GM21619 (cell line): ENCODE measurements around the gene PON2.
A peak's percentile ranks its signal among the peaks of the same experiment; 100 is the strongest.
"Not testable (repeated sequence)": the region's sequence is repeated elsewhere in the genome, so short reads cannot be mapped to it uniquely, and the experiment has no call there.

Experiments used
- ATAC-seq: cut with Tn5 transposase; IDR thresholded peaks from one replicate; pipeline ENCODE4 v1.9.1; 2021; ENCODE audit not compliant: unreplicated experiment

The PON2 gene

GRCh38 chr7:95434557-95435421 is at the start of gene PON2:
TSS of gene PON2 (minus strand) at chr7:95435028. CDS start at chr7:95434951, 77 bp downstream.
- peak; percentile 94 for ATAC-seq

- ATAC-seq: no peak
Observed at GRCh38 chr7:95482424-95482823, 47.6 kb upstream of the PON2 start.

- ATAC-seq: no peak
Observed at GRCh38 chr7:95481271-95482165, 46.7 kb upstream of the PON2 start.

- ATAC-seq: peak; percentile 51
Observed at GRCh38 chr7:95479992-95480624, 45.3 kb upstream of the PON2 start.

- ATAC-seq: no peak
Observed at GRCh38 chr7:95478272-95479037, 43.6 kb upstream of the PON2 start.

- ATAC-seq: peak; percentile 81
Observed at GRCh38 chr7:95476904-95477594, 42.2 kb upstream of the PON2 start.

GRCh38 chr7:95476072-95476847 is 41.4 kb upstream of the PON2 start:
- ATAC-seq: no peak

DNA sequence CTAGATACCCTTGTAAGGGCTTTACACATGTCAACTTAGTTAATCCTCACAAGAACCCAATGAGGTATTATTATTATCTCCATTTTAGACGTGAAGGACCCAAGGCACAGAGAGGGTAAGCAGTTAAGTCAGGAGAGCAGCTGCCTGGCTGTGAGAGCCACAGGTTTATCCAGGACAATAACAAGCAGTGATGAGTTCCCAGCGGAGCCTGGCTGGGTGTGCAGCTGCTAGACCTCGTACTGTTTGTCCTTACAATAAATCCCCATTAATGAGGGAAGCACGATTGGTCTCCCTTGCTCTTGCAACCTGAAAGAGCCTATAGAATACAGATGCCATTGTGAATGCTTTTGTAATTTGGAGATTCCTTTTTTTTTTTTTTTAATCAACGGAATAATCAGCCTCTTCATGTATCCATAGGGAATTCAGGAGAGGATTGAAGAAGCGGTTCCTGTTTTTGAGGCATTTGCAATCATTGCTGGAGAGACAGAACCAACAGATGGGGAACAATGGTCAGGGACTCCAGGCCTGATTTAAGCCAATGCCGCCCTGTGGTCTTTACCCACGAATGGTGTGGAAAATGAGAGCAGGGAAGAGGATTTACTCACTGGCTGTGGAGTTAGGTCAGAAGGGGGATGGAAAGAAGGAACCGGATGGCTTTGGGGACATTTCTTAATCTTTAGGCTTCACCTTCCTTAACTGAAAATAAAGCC is 38.6 kb upstream of the PON2 start:
- ATAC-seq: no peak

GRCh38 chr7:95472581-95473161 is 37.8 kb upstream of the PON2 start:
- ATAC-seq: no peak

GRCh38 chr7:95471071-95471470 is 36.2 kb upstream of the PON2 start:
- ATAC-seq: no peak

DNA sequence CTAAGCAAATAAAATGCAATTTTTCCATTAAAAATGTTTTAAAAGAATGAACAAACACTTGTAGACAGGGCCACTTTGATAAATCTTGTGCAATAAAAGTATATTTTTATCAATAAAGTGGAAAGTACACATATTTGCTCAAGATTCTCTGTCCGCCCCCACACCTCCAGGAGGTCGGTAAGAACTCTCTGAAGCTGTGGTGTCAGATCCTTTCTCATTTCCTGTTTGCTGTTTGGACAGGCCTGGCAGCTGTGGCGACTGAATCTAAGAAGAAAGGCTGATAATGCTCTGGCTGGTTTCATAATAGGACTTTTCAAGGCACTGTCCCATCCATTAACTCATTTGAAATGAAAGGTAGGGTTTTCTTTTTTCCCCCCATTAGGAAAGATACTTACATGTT is 35.6 kb upstream of the PON2 start:
- ATAC-seq: peak; percentile 98

DNA sequence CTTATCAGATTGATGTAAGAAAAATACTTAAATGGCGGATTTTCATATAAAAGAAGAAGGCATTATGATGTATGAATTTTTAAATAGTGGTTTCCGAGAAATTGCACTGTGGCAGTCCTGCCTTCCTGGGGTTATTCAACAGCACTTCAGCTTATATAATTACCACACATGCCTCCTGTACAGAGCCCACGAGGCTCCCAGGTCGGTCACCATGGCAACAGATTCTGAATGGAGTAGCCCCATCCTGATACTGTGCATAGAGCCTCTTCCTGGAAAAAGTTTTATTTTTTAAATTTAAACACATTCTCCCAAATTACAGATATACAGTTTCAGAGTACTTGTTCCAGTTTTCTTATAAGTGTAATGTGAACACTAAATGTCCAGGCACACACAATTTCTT is 35.0 kb upstream of the PON2 start:
- ATAC-seq: no peak

- no peak for ATAC-seq
Observed at GRCh38 chr7:95469187-95469586, 34.4 kb upstream of the PON2 start.

DNA sequence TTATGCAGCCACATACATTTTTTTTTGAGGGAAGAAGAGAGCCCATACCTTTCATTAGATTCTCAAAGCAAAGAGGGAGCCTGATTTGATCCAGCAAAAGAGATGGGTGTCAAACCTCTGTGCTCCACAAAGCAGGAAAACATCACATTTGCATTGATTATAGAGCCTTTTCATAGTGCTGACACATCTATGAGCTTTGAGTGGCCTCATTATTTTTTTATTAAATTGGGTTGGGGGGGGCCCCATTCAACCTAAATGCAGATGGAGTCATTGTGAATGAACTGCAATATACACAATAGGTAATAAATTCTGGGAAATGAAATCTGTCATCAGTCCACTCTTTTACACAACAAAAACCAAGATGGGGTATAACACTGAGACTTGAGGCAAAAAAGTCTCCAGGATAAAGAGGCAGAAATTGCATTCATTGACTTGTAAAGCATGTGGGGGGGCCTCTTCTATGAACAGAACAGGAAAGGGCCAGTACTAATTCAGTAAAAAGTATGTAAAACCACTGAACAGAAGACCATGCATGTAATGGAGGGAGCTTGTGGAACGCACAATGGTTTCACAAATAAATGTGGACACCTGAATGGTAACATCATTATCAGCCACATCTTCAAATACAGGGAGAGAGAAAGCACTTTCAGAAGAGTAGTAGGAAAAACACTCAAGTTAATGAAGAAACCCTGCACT is 33.2 kb upstream of the PON2 start:
- no peak for ATAC-seq

DNA sequence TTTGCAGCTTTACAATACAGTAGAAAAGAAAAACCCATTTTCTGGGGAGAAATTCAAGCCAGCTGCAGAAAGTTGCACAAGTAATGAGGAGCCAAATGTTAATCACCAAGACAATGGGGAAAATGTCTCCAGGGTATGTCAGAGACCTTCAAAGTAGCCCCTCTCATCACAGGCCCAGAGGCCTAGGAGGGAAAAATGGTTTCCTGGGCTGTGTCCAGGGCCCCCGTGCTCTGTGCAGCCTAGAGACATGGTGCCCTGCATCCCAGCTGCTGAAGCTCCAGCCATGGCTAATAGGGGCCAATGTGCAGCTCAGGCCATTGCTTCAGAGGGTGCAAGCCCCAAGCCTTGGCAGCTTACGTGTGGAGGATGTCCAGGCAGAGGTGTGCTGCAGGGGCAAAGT is 25.8 kb upstream of the PON2 start:
- ATAC-seq: not testable (repeated sequence)

- no peak for ATAC-seq
Observed at GRCh38 chr7:95457947-95458346, 23.1 kb upstream of the PON2 start.

DNA sequence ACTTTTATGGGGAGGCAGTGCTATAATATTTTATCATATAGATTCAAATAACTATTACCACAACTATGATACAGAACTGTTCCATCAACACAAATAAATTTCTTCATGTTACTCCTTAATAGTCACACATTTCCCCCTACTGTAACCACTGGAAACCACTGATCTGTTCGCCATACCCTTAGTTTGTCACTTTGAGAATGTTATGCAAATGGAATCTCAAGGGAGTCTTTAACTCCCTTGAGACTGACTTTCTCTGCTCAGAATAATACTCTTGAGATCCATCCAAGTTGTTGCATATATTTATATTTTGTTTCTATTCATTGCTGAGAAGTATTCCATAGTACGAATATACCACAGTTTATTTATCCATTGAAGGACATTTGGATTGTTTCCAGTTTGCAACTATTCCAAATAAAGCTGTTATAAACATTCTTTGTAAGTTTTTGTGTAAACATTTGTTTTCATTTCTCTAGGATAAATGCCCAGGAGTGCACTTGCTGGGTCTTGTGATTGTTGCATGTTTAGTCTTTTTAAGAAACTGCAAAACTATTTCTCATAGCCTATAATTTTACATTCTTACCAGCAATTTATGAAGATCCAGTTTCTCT is 19.7 kb upstream of the PON2 start:
- peak; percentile 52 for ATAC-seq
